SK-N-SH (cell line): ENCODE results near the gene TRIM66. TPM values are rescaled to one million over a fixed set of nuclear protein-coding genes. Genes with fewer than 3 reads are reported as not detected.
A peak's percentile ranks its signal among the peaks of the same experiment; 100 is the strongest.

Source experiments
- CTCF ChIA-PET: fragments of 300-600, 350-600 bp; formaldehyde crosslinking; extraction: SDS; loops from one replicate; lab custom pipeline; 2021; lab: Yijun Ruan, JAX
- POLR2A ChIA-PET: fragments of 350-600 bp; sonication (Branson Sonifier 250); formaldehyde crosslinking; extraction: SDS; loops from one replicate; lab custom pipeline; 2020; ENCODE audit warnings: antibody characterized with exemption, inconsistent platforms; lab: Yijun Ruan, JAX
- DNase-seq: peaks from one replicate; pipeline ENCODE4 v3.0.0; 2012
- H2AFZ ChIP-seq: fragments of 200-600 bp; sonication (generic); 2 replicates; pipeline ENCODE4 v1.8.1; 2016; ENCODE audit warnings: antibody characterized with exemption, mild to moderate bottlenecking, low read depth
- H3F3A ChIP-seq: fragments of 200-600 bp; sonication (generic); replicated peaks from 2 replicates; pipeline ENCODE3; 2016; ENCODE audit warnings: antibody characterized with exemption, mild to moderate bottlenecking; ENCODE audit not compliant: insufficient read depth
- H3K27ac ChIP-seq, 2 experiments: fragments of 200-500 bp in 1 of 2; fragments of 200-600 bp in 1 of 2; sonication (Bioruptor generic) in 1 of 2; sonication (generic), shearing (Covaris generic) in 1 of 2; 2 replicates each; pipeline versions ENCODE4 v1.5.1 to v1.6.1; 2014 to 2016; ENCODE audit warnings: low read depth in 2 of 2, inconsistent platforms in 1 of 2, low read length in 1 of 2, mild to moderate bottlenecking in 1 of 2, mixed read lengths in 1 of 2
- H3K27me3 ChIP-seq: fragments of 200-600 bp; sonication (generic), shearing (Covaris generic); 2 replicates; pipeline ENCODE4 v1.6.1; 2016; ENCODE audit warnings: mixed run types; ENCODE audit not compliant: insufficient read depth
- H3K36me3 ChIP-seq, 2 experiments: fragments of 200-500 bp in 1 of 2; fragments of 200-600 bp in 1 of 2; sonication (Bioruptor generic) in 1 of 2; sonication (generic) in 1 of 2; replicated peaks in 1 of 2; 2 replicates each; pipeline versions ENCODE3 to v1.5.1; 2014 to 2016; ENCODE audit warnings: low read length in 1 of 2, mild to moderate bottlenecking in 1 of 2; ENCODE audit not compliant: insufficient read depth in 2 of 2, control insufficient read depth in 1 of 2
- H3K4me1 ChIP-seq, 2 experiments: fragments of 200-500 bp in 1 of 2; fragments of 200-600 bp in 1 of 2; sonication (Bioruptor generic) in 1 of 2; sonication (generic), shearing (Covaris generic) in 1 of 2; 2 replicates each; pipeline versions ENCODE4 v1.5.1 to v1.6.1; 2014 to 2016; ENCODE audit warnings: low read depth in 1 of 2, low read length in 1 of 2, mixed run types in 1 of 2; ENCODE audit not compliant: insufficient read depth in 2 of 2, control insufficient read depth in 1 of 2
- H3K4me2 ChIP-seq: fragments of 200-600 bp; sonication (generic), shearing (Covaris generic); 2 replicates; pipeline ENCODE4 v1.6.1; 2017; ENCODE audit warnings: mixed run types
- H3K4me3 ChIP-seq, 2 experiments: fragments of 200-500 bp in 1 of 2; fragments of 200-600 bp in 1 of 2; sonication (Bioruptor generic) in 1 of 2; sonication (generic), shearing (Covaris generic) in 1 of 2; 2 replicates each; pipeline versions ENCODE4 v1.5.1 to v1.8.1; 2014 to 2016; ENCODE audit warnings: low read depth in 2 of 2, inconsistent platforms in 1 of 2, low read length in 1 of 2, mild to moderate bottlenecking in 1 of 2, mixed read lengths in 1 of 2, moderate library complexity in 1 of 2
- H3K79me2 ChIP-seq: fragments of 200-600 bp; sonication (generic); 2 replicates; pipeline ENCODE4 v1.8.1; 2017; ENCODE audit warnings: mild to moderate bottlenecking; ENCODE audit not compliant: insufficient read depth
- H3K9ac ChIP-seq: fragments of 200-600 bp; sonication (generic); 2 replicates; pipeline ENCODE4 v1.6.1; 2017; ENCODE audit warnings: mixed run types
- H3K9me2 ChIP-seq: fragments of 200-600 bp; sonication (generic); 2 replicates; pipeline ENCODE4 v1.6.1; 2017; ENCODE audit warnings: mixed run types
- H3K9me3 ChIP-seq: fragments of 200-600 bp; sonication (generic); 2 replicates; pipeline ENCODE4 v1.6.1; 2017; ENCODE audit warnings: mixed run types, mild to moderate bottlenecking, moderate library complexity
- H4K20me1 ChIP-seq: fragments of 200-600 bp; sonication (generic); 2 replicates; pipeline ENCODE4 v1.6.1; 2017; ENCODE audit warnings: mild to moderate bottlenecking, mixed run types; ENCODE audit not compliant: insufficient read depth
- EZH2phosphoT487 ChIP-seq: fragments of 200-600 bp; sonication (generic); IDR thresholded peaks from 2 replicates; pipeline ENCODE4 v1.6.1; 2017; ENCODE audit warnings: low read depth, mixed run types, mild to moderate bottlenecking, antibody characterized with exemption, moderate library complexity, borderline replicate concordance
- FOXJ3 ChIP-seq: sonication (generic); formaldehyde crosslinking; IDR thresholded peaks from 2 replicates; pipeline ENCODE4 v1.5.1; 2020; ENCODE audit warnings: mild to moderate bottlenecking, missing genetic modification reagents
- FOXM1 ChIP-seq: IDR thresholded peaks from 2 replicates; pipeline ENCODE4 v1.4.0; 2012; ENCODE audit warnings: low read depth, mild to moderate bottlenecking
- JUND ChIP-seq: IDR thresholded peaks from 2 replicates; pipeline ENCODE4 v1.4.0; 2012
- MAX ChIP-seq: IDR thresholded peaks from 2 replicates; pipeline ENCODE4 v1.4.0; 2012; ENCODE audit warnings: low read depth
- NRF1 ChIP-seq: IDR thresholded peaks from 2 replicates; pipeline ENCODE4 v1.6.1; 2012; ENCODE audit warnings: low read depth, mild to moderate bottlenecking, low read length
- RAD21 ChIP-seq: IDR thresholded peaks from 2 replicates; pipeline ENCODE4 v1.6.1; 2012; ENCODE audit warnings: mild to moderate bottlenecking, low read length
- RCOR1 ChIP-seq: fragments of 150-350 bp; IDR thresholded peaks from 2 replicates; pipeline ENCODE4 v1.6.1; 2017; ENCODE audit warnings: antibody characterized with exemption, low read length
- RXRA ChIP-seq: IDR thresholded peaks from 2 replicates; pipeline ENCODE4 v1.4.0; 2012; ENCODE audit warnings: low read depth, mild to moderate bottlenecking, borderline replicate concordance
- SMC3 ChIP-seq: IDR thresholded peaks from 2 replicates; pipeline ENCODE4 v1.6.1; 2012; ENCODE audit warnings: low read depth, low read length, improper control_type of control experiment
- TAF1 ChIP-seq: IDR thresholded peaks from 2 replicates; pipeline ENCODE4 v1.6.1; 2012; ENCODE audit warnings: low read depth, mild to moderate bottlenecking, low read length, moderate library complexity, borderline replicate concordance
- TCF12 ChIP-seq: IDR thresholded peaks from 2 replicates; pipeline ENCODE4 v1.4.0; 2012
- TEAD4 ChIP-seq: IDR thresholded peaks from 2 replicates; pipeline ENCODE4 v1.4.0; 2012; ENCODE audit warnings: mild to moderate bottlenecking, borderline replicate concordance; ENCODE audit not compliant: insufficient read depth
- ZBTB33 ChIP-seq: IDR thresholded peaks from 2 replicates; pipeline ENCODE4 v1.4.0; 2012; ENCODE audit warnings: low read depth, borderline replicate concordance
- WGBS: methylation state at CpG from one replicate; pipeline ENCODE4 v1.1.6; 2017; ENCODE audit warnings: low lambda C conversion rate; 5-methylcytosine and 5-hydroxymethylcytosine counted together
- polyA plus RNA-seq, 3 experiments: library from polyadenylated mRNA; depleted of rRNA; stranded (reverse); fragments of >200 nt; gene quantifications; 2 replicates each; pipeline ENCODE4 v1.2.3, GENCODE V29; 2012
- TF ChIP-seq, protein P1 (sequence below): IDR thresholded peaks from 2 replicates; pipeline ENCODE4 v1.4.0; 2012; ENCODE audit warnings: low read depth, borderline replicate concordance
- TF ChIP-seq, protein P2 (sequence below): IDR thresholded peaks from 2 replicates; pipeline ENCODE4; 2012
- TF ChIP-seq, protein P3 (sequence below): fragments of 150-350 bp; IDR thresholded peaks from 2 replicates; pipeline ENCODE4 v1.6.1; 2016; ENCODE audit warnings: mild to moderate bottlenecking, low read depth, low read length

The TRIM66 gene
- polyA plus RNA-seq, 1 of the 3 experiments (the other 2 are of a cell fraction), result 6.4 TPM

DNA sequence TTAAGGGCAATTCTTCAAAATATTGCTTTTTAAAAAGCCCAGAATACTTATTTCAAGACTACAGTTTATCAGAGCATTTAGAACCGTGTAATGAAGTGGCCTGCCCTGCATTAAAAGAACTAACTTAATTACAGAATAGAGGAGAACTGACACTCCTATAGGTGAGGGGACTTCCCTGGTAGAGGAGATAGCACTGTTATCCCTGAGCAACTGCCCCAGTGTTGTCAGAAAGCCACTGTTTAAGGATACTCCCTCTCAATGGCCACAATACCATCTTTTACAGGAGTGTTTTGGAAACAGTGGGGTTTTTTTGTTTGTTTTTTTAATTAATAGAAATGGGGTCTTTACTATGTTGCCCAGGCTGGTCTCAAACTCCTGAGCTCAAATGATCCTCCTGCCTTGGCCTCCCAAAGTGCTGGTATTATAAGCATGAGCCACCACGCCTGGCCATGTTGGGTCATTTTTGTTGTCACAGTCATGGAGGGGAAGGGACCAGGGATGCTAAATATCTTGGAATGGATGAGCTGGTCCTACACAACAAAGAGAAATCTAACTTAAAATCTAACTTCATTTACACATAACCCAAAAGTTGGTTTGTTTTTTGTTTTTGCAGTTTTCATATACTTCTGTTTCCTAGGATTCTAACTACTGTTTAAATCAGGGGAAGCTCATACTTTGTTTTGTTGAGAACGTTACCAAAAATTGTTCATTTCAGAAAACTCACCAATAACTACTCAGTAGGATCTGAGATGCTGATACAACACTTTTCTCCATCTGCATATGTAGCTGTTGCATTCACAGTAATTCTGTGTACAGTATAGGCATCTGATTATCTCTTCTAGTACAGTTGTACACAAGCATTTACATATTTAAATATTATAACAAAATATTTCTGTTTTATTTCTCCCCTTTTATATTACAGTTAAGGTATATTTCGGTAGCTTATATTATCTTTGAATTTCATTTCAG, 8.2 kb upstream of the TRIM66 start:
- Histone ChIP-seq H4K20me1 (no peaks in the 10 kb centered on the region), H3K27ac (no peak overlapping the region; a peak in 1 of 4 replicates), H3K4me1 (peaks cover 14 to 15% of the 10 kb centered on the region in 2 experiments; a peak in 3 of 4 replicates), H3K4me3 (no peak overlapping the region), H3K4me2 (no peak overlapping the region; the same call in 1 of the 2 replicates), H3K9me2 (no peaks in the 10 kb centered on the region), H3K27me3 (no peaks in the 10 kb centered on the region), H3K9me3 (no peaks in the 10 kb centered on the region), H3F3A (peaks cover 39% of the 10 kb centered on the region), H3K36me3 (peaks cover 54 to 56% of the 10 kb centered on the region in 2 experiments), H2AFZ (no peak overlapping the region), H3K79me2 (peaks cover 45% of the 10 kb centered on the region; the same call in 1 of the 2 replicates), H3K9ac (no peak overlapping the region)
- TF ChIP-seq SMC3, result no peak
- TF ChIP-seq TCF12, result no peak
- no peak for TF ChIP-seq JUND
- TF ChIP-seq FOXJ3 (CRISPR knock-in tag), result no peak
- TF ChIP-seq, protein P1, sequence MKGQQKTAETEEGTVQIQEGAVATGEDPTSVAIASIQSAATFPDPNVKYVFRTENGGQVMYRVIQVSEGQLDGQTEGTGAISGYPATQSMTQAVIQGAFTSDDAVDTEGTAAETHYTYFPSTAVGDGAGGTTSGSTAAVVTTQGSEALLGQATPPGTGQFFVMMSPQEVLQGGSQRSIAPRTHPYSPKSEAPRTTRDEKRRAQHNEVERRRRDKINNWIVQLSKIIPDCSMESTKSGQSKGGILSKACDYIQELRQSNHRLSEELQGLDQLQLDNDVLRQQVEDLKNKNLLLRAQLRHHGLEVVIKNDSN, result no peak
- TF ChIP-seq TEAD4, result no peak
- no peak for TF ChIP-seq NRF1
- TF ChIP-seq ZBTB33, result no peak
- TF ChIP-seq, protein P2, sequence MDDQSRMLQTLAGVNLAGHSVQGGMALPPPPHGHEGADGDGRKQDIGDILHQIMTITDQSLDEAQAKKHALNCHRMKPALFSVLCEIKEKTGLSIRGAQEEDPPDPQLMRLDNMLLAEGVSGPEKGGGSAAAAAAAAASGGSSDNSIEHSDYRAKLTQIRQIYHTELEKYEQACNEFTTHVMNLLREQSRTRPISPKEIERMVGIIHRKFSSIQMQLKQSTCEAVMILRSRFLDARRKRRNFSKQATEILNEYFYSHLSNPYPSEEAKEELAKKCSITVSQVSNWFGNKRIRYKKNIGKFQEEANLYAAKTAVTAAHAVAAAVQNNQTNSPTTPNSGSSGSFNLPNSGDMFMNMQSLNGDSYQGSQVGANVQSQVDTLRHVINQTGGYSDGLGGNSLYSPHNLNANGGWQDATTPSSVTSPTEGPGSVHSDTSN, result no peak
- 96% methylated on average over 4 of the region's 4 CpGs for WGBS
- ChIA-PET CTCF (no interaction called here), POLR2A (interaction anchor here (0.8 to 1.0 kb wide), 2 partner anchors 9 to 18 kb away, joined by 3 to 5 read pairs; no protein-coding TSS in a partner anchor)
- DNase-seq, result no peak

DNA sequence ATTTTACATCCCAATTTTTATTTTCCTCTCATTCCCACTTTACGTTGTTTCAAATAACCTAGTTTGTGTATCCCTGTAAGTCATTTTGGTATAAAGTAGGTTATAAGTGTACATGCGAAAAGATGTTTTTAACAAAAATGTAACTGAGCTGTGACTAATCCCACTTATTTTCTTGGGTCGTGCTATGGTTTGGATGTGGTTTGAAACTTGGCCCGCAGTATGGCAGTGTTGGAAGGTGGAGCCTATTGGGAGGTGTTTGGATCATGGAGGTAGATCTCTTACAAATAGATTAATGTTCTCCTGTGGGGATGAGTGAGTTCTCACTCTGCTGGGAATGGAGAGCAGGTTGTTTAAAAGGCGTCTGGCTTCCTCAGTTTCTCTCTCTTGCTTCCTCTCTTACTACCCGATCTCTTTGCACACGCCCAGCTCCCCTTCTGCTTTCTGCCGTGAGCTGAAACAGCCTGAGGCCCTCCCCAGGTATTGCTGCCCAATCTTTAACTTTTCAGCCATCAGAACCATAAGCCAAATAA, 7.3 kb upstream of the TRIM66 start:
- ChIA-PET POLR2A (interaction anchor here (1.7 to 2.8 kb wide), 5 partner anchors 9 to 221 kb away, joined by 7 to 37 read pairs (median 10); partner anchors contain the start of gene AKIP1), CTCF (no interaction called here)
- H3K9me3 ChIP-seq, result no peaks in the 10 kb centered on the region
- H4K20me1 ChIP-seq, result peaks cover 4% of the 10 kb centered on the region
- no peaks in the 10 kb centered on the region for H3K9me2 ChIP-seq
- no peaks in the 10 kb centered on the region for H3K27me3 ChIP-seq
- H2AFZ ChIP-seq, result no peak overlapping the region
- no peak for DNase-seq
- H3K4me3 ChIP-seq, result peak overlapping the region; percentile 63 to 68; a peak in 3 of 4 replicates
- peaks cover 48% of the 10 kb centered on the region for H3F3A ChIP-seq
- peaks cover 54 to 58% of the 10 kb centered on the region in 2 experiments for H3K36me3 ChIP-seq
- H3K79me2 ChIP-seq, result peaks cover 51% of the 10 kb centered on the region
- peak overlapping the region; percentile 85 for H3K4me2 ChIP-seq
- H3K9ac ChIP-seq, result peak overlapping the region; percentile 67; the same call in 1 of the 2 replicates
- 90% methylated on average over 8 of the region's 8 CpGs for WGBS
- H3K27ac ChIP-seq, result peak overlapping the region in 1 of 2 experiments; percentile 90; a peak in 3 of 4 replicates
- H3K4me1 ChIP-seq, result peaks cover 19 to 22% of the 10 kb centered on the region in 2 experiments; a peak in 3 of 4 replicates
- no peak for TF ChIP-seq TAF1
- TF ChIP-seq, protein P3, sequence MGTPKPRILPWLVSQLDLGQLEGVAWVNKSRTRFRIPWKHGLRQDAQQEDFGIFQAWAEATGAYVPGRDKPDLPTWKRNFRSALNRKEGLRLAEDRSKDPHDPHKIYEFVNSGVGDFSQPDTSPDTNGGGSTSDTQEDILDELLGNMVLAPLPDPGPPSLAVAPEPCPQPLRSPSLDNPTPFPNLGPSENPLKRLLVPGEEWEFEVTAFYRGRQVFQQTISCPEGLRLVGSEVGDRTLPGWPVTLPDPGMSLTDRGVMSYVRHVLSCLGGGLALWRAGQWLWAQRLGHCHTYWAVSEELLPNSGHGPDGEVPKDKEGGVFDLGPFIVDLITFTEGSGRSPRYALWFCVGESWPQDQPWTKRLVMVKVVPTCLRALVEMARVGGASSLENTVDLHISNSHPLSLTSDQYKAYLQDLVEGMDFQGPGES, result no peak
- no peak for TF ChIP-seq FOXM1
- TF ChIP-seq, protein P1, result no peak
- no peak for TF ChIP-seq RXRA
- no peak for TF ChIP-seq SMC3
- TF ChIP-seq MAX, result no peak
- TF ChIP-seq, protein P2, result no peak
- no peak for TF ChIP-seq RAD21
- no peak for TF ChIP-seq EZH2phosphoT487
- TF ChIP-seq RCOR1, result no peak
